Measurements from ENCODE around the gene HOMER2. TPM values are rescaled to one million over a fixed set of nuclear protein-coding genes. Genes with fewer than 3 reads are reported as not detected.
A peak's percentile ranks its signal among the peaks of the same experiment; 100 is the strongest.

Gene HOMER2
- total RNA-seq, 1 donor: 11.6 TPM

DNA sequence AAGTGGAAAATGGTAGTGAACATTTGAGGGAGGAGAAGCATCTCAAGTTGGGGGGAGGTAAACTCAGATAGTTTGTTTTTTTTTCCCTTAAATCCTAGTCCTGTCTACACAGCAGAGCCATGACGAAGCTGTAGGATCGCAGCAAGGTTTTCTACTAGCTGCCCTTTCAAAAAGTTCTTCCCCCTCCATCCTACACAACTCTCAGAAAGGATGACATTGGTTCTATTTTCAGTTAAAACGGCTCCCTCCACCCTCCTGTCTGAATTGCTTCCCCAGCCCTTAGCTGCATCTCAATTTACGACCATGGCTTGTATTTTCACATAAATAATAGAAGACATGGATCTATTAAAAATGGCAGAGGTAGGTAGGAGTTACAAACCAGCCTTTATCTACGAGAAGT lies 2.2 kb downstream of the HOMER2 start:
- peaks cover 8% of the 10 kb centered on the region for H3K27me3 ChIP-seq (ENCODE audit: insufficient read depth, low read length)
- no peak overlapping the region for H3K4me2 ChIP-seq (ENCODE audit: insufficient read depth, low read length)
- H3K4me1 ChIP-seq (ENCODE audit: insufficient read depth, low read length): peaks cover 9% of the 10 kb centered on the region
- TF ChIP-seq, protein P1, sequence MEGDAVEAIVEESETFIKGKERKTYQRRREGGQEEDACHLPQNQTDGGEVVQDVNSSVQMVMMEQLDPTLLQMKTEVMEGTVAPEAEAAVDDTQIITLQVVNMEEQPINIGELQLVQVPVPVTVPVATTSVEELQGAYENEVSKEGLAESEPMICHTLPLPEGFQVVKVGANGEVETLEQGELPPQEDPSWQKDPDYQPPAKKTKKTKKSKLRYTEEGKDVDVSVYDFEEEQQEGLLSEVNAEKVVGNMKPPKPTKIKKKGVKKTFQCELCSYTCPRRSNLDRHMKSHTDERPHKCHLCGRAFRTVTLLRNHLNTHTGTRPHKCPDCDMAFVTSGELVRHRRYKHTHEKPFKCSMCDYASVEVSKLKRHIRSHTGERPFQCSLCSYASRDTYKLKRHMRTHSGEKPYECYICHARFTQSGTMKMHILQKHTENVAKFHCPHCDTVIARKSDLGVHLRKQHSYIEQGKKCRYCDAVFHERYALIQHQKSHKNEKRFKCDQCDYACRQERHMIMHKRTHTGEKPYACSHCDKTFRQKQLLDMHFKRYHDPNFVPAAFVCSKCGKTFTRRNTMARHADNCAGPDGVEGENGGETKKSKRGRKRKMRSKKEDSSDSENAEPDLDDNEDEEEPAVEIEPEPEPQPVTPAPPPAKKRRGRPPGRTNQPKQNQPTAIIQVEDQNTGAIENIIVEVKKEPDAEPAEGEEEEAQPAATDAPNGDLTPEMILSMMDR (IDR thresholded peaks at IDR 0.05; ENCODE audit: extremely low read depth, low read depth, low read length): no peak
- no peak overlapping the region for H3K4me3 ChIP-seq (ENCODE audit: insufficient read depth, low read length)
- H3K79me2 ChIP-seq (ENCODE audit: insufficient read depth, low read length): no peaks in the 10 kb centered on the region
- H3K9me3 ChIP-seq (ENCODE audit: low read depth, low read length): no peaks in the 10 kb centered on the region
- peaks cover 4% of the 10 kb centered on the region for H4K20me1 ChIP-seq (ENCODE audit: insufficient read depth, low read length)
- no peaks in the 10 kb centered on the region for H3K36me3 ChIP-seq (ENCODE audit: insufficient read depth, low read length)
- no peak overlapping the region for H3K27ac ChIP-seq (ENCODE audit: low read depth, low read length)
- DNase-seq (ENCODE audit: insufficient read length, low spot score, missing footprints): no peak
- no peak overlapping the region for H2AFZ ChIP-seq (ENCODE audit: low read length)

DNA sequence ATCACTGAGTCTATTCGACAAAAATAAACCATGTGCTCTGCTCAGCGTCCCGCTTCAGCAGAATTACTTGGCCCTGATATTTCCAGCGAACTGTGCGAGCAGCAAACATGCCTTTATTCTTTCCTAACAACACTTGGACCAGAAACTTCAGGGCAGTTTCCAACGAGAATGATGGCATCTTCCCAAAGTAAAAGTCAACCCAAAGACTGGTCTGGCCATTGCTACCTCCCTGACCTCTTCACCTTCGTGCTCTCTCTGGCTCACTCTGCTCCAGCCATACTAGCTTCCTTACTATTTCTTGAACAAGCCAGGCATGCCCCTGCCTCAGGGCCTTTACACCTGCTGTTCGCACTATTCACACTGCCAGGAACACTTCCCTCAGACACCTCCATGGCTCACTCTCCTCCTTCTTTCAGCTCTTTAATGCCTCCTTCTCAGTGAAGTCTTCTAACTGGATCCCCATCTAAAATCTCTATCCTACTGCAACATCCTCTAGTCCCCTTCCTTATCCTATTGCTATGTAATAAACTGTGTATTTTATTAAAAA lies 6.3 kb downstream of the HOMER2 start:
- Histone ChIP-seq H3K27me3 (ENCODE audit: insufficient read depth, low read length) (peaks cover 7% of the 10 kb centered on the region), H3K4me2 (ENCODE audit: insufficient read depth, low read length) (no peak overlapping the region)
- no peak for DNase-seq (ENCODE audit: insufficient read length, low spot score, missing footprints)

DNA sequence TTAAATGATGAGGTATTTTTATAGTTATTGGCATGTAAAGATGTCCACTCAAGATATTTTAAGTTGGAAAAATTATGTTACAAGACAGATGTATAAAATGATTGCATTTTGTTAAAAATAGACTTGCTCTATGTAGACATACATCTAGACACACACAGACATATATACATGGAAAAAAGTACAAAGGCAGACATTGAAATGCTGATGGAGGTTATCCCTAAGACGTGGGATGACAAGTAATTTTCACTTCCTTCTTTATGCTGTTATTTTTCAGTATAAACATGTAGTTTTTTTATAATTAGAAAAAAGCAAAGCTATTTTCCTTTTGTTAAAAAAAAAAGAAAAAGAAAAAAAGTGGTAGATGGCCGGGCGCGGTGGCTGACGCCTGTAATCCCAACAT lies 7.2 kb downstream of the HOMER2 start:
- H3K36me3 ChIP-seq (ENCODE audit: insufficient read depth, low read length): no peaks in the 10 kb centered on the region
- TF ChIP-seq, protein P1 (IDR thresholded peaks at IDR 0.05; ENCODE audit: extremely low read depth, low read depth, low read length): no peak
- H4K20me1 ChIP-seq (ENCODE audit: insufficient read depth, low read length): no peaks in the 10 kb centered on the region
- H2AFZ ChIP-seq (ENCODE audit: low read length): no peak overlapping the region
- H3K27me3 ChIP-seq (ENCODE audit: insufficient read depth, low read length): peaks cover 4% of the 10 kb centered on the region
- H3K4me2 ChIP-seq (ENCODE audit: insufficient read depth, low read length): no peak overlapping the region
- DNase-seq (ENCODE audit: insufficient read length, low spot score, missing footprints): no peak
- H3K4me3 ChIP-seq (ENCODE audit: insufficient read depth, low read length): no peak overlapping the region
- no peaks in the 10 kb centered on the region for H3K9me3 ChIP-seq (ENCODE audit: low read depth, low read length)
- peaks cover 8% of the 10 kb centered on the region for H3K4me1 ChIP-seq (ENCODE audit: insufficient read depth, low read length)
- no peaks in the 10 kb centered on the region for H3K79me2 ChIP-seq (ENCODE audit: insufficient read depth, low read length)
- no peak overlapping the region for H3K27ac ChIP-seq (ENCODE audit: low read depth, low read length)

More for the DNA sequence above, 6.3 kb downstream of the HOMER2 start:
- no peak overlapping the region for H3K4me3 ChIP-seq (ENCODE audit: insufficient read depth, low read length)
- H2AFZ ChIP-seq (ENCODE audit: low read length): no peak overlapping the region
- H3K27ac ChIP-seq (ENCODE audit: low read depth, low read length): no peak overlapping the region
- H3K79me2 ChIP-seq (ENCODE audit: insufficient read depth, low read length): no peaks in the 10 kb centered on the region
- TF ChIP-seq, protein P1 (IDR thresholded peaks at IDR 0.05; ENCODE audit: extremely low read depth, low read depth, low read length): no peak
- peaks cover 9% of the 10 kb centered on the region for H3K4me1 ChIP-seq (ENCODE audit: insufficient read depth, low read length)
- H4K20me1 ChIP-seq (ENCODE audit: insufficient read depth, low read length): peaks cover 2% of the 10 kb centered on the region
- no peaks in the 10 kb centered on the region for H3K9me3 ChIP-seq (ENCODE audit: low read depth, low read length)
- H3K36me3 ChIP-seq (ENCODE audit: insufficient read depth, low read length): no peaks in the 10 kb centered on the region

DNA sequence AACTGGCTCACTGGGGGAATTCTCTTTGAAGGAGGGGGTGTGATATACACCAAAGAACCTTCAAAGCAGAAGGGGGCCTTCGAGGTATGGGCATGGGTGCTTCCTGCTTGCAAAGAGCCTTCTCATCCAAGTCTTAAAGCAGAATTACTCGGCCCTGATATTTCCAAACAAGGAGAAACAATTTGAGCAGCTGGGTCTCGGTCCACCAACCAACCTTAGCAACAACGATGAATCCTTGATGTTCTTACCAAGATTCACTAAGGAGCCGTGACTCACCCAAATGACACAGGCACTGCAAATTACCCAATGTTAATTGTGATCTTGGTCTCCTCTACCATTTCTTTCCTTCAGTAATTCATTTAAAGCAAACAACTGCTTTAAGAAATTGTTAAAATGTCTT lies 7.7 kb downstream of the HOMER2 start:
- Histone ChIP-seq H2AFZ (ENCODE audit: low read length) (no peak overlapping the region), H3K27me3 (ENCODE audit: insufficient read depth, low read length) (peaks cover under 1% of the 10 kb centered on the region), H3K79me2 (ENCODE audit: insufficient read depth, low read length) (no peaks in the 10 kb centered on the region), H3K27ac (ENCODE audit: low read depth, low read length) (no peak overlapping the region), H3K9me3 (ENCODE audit: low read depth, low read length) (no peaks in the 10 kb centered on the region), H4K20me1 (ENCODE audit: insufficient read depth, low read length) (no peaks in the 10 kb centered on the region), H3K4me3 (ENCODE audit: insufficient read depth, low read length) (no peak overlapping the region), H3K36me3 (ENCODE audit: insufficient read depth, low read length) (no peaks in the 10 kb centered on the region), H3K4me2 (ENCODE audit: insufficient read depth, low read length) (no peak overlapping the region), H3K4me1 (ENCODE audit: insufficient read depth, low read length) (peaks cover 8% of the 10 kb centered on the region)
- TF ChIP-seq, protein P1 (IDR thresholded peaks at IDR 0.05; ENCODE audit: extremely low read depth, low read depth, low read length): no peak
- DNase-seq (ENCODE audit: insufficient read length, low spot score, missing footprints): peak; percentile 90

Data from osteoblast (primary cell).